ENCODE results near the gene WWP2. TPM values are rescaled to one million over a fixed set of nuclear protein-coding genes. Genes with fewer than 3 reads are reported as not detected.

Gene WWP2
- total and polyA plus RNA-seq, 2 experiments from 2014 or later: 19.9 to 23.1 TPM

DNA sequence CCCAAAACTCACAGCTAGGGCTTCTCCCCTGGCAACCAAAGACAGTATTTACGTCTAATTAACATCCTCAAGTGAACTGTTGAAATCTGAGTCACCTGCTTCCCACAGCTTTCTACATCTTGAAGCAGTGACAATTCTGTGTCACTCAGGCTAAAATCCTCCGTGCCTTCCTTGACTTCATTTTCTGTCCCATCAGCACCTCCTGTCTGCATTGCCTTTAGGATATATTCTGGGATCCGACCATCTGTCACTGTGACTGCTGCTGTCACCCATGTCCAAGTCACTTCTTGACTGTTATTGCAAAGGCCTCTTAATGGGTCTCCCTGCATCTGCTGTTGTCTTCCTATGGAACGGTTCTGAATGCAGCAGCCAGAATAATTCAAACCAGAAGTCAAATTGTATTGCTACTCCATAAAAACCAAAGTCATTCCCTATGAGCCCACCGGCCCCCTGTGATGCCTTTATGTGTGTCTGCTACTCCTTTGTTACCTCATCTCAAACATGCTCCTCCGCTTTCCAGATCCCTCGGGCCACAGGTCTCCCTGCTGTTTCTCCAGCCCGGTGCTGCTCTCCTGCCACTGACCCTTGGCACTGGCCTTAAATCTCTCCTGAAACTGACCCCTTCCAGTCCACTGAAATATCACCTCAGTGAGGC is 56.9 kb downstream of the WWP2 start:
- Histone ChIP-seq H3K27ac (no peak overlapping the region), H3K4me1 (ENCODE audit: insufficient read depth) (peaks cover 22% of the 10 kb centered on the region)
- WGBS (ENCODE audit: low lambda C conversion rate, missing lambda C conversion rate): 56% methylated on average over 8 of the region's 8 CpGs

DNA sequence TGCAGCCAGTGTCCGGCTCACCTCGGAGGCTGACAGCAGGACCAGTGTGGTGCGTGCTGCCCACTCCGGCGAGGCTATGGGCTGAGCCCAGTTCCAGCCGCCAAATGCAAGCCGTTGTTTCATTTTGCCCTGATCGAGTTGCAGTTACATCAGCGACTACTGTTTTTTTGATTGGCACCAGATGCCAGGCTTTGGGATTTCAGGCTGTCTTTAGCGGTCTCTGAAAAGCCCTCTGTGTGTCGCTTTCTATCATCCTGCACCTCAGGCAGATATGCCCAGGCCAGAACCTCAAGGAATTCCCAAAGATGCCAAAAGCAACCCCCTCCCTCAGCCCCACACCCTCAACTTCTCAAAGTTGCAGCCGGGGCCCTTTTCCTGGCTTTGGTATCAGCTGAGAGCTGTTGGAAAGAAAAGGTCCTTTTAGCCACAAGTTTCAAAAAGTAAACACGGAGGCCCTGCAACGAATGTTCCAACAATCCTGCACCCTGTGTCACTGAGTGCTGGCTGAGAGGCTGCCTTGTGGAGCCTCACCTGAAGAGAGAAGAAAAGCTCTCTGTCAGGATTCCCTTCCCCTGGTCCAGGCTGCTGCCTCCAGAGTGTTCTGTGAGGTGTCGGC is 58.9 kb downstream of the WWP2 start:
- peak; percentile 48 for DNase-seq (ENCODE audit: low spot score)
- Histone ChIP-seq H3K9me3 (ENCODE audit: low read depth) (no peaks in the 10 kb centered on the region), H3K4me3 (no peak overlapping the region), H3K79me2 (no peaks in the 10 kb centered on the region), H3K9me2 (replicated peaks; ENCODE audit: insufficient read depth) (no peaks in the 10 kb centered on the region), H3K27me3 (no peaks in the 10 kb centered on the region), H3K36me3 (replicated peaks; ENCODE audit: insufficient read depth, low read depth) (no peaks in the 10 kb centered on the region), H4K20me1 (ENCODE audit: insufficient read depth, poor library complexity, severe bottlenecking) (no peaks in the 10 kb centered on the region), H3K4me2 (peak overlapping the region; percentile 59), H2AFZ (no peak overlapping the region), H3K4me1 (ENCODE audit: insufficient read depth) (peaks cover 13% of the 10 kb centered on the region), H3K27ac (peak overlapping the region; percentile 84)
- no peak for TF ChIP-seq EZH2 (IDR thresholded peaks at IDR 0.05; ENCODE audit: borderline replicate concordance)
- no peak for TF ChIP-seq EZH2phosphoT487 (IDR thresholded peaks at IDR 0.05; ENCODE audit: low read depth, severe bottlenecking, unreplicated experiment)
- no peak for TF ChIP-seq CTCF (IDR thresholded peaks at IDR 0.05; ENCODE audit: poor library complexity)
- 60% methylated on average over 15 of the region's 15 CpGs for WGBS (ENCODE audit: low lambda C conversion rate, missing lambda C conversion rate)

More for the DNA sequence above, 56.9 kb downstream of the WWP2 start:
- Histone ChIP-seq H3K4me3 (no peak overlapping the region), H3K36me3 (replicated peaks; ENCODE audit: insufficient read depth, low read depth) (no peaks in the 10 kb centered on the region), H2AFZ (no peak overlapping the region), H3K27me3 (no peaks in the 10 kb centered on the region), H3K9me2 (replicated peaks; ENCODE audit: insufficient read depth) (no peaks in the 10 kb centered on the region), H3K79me2 (no peaks in the 10 kb centered on the region), H4K20me1 (ENCODE audit: insufficient read depth, poor library complexity, severe bottlenecking) (no peaks in the 10 kb centered on the region), H3K9me3 (ENCODE audit: low read depth) (no peaks in the 10 kb centered on the region), H3K4me2 (no peak overlapping the region)
- TF ChIP-seq EZH2phosphoT487 (IDR thresholded peaks at IDR 0.05; ENCODE audit: low read depth, severe bottlenecking, unreplicated experiment) (no peak), CTCF (IDR thresholded peaks at IDR 0.05; ENCODE audit: poor library complexity) (no peak), EZH2 (IDR thresholded peaks at IDR 0.05; ENCODE audit: borderline replicate concordance) (no peak)
- DNase-seq (ENCODE audit: low spot score): no peak

DNA sequence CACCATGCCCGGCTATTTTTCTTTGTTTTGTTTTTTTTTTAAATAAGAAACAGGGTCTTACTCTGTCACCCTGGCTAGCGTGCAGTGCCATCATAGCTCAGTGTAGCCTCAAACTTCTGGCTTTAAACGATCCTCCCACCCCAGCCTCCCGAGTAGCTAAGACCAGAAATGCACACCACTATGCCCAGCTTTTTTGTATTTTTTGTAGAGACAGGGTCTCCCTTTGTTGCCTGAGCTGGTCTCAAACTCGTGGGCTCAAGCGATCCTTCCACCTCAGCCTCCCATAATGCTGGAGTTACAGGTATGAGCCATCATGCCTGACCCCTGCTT is 59.7 kb downstream of the WWP2 start:
- Histone ChIP-seq H3K4me3 (no peak overlapping the region), H3K9me2 (replicated peaks; ENCODE audit: insufficient read depth) (no peaks in the 10 kb centered on the region), H3K79me2 (no peaks in the 10 kb centered on the region), H3K36me3 (replicated peaks; ENCODE audit: insufficient read depth, low read depth) (no peaks in the 10 kb centered on the region), H3K4me2 (no peak overlapping the region), H3K9me3 (ENCODE audit: low read depth) (no peaks in the 10 kb centered on the region), H3K4me1 (ENCODE audit: insufficient read depth) (peaks cover 13% of the 10 kb centered on the region), H4K20me1 (ENCODE audit: insufficient read depth, poor library complexity, severe bottlenecking) (no peaks in the 10 kb centered on the region), H3K27me3 (no peaks in the 10 kb centered on the region), H3K27ac (peak overlapping the region; percentile 84), H2AFZ (no peak overlapping the region)
- WGBS (ENCODE audit: low lambda C conversion rate, missing lambda C conversion rate): 99% methylated on average over 6 of the region's 6 CpGs
- DNase-seq (ENCODE audit: low spot score): no peak
- no peak for TF ChIP-seq EZH2 (IDR thresholded peaks at IDR 0.05; ENCODE audit: borderline replicate concordance)
- no peak for TF ChIP-seq CTCF (IDR thresholded peaks at IDR 0.05; ENCODE audit: poor library complexity)
- TF ChIP-seq EZH2phosphoT487 (IDR thresholded peaks at IDR 0.05; ENCODE audit: low read depth, severe bottlenecking, unreplicated experiment): no peak
